OCI-LY1 (cell line): Measurements from ENCODE around the gene BPIFB4.

Source experiments
- H2AFZ ChIP-seq: fragments of 200-600 bp; sonication (generic), shearing (Covaris generic); 2 replicates; pipeline ENCODE4 v1.6.0; 2014; ENCODE audit warnings: antibody characterized with exemption, mild to moderate bottlenecking, low read length
- H3F3A ChIP-seq: fragments of 200-600 bp; sonication (generic), shearing (Covaris generic); 2 replicates; pipeline ENCODE4 v1.6.0; 2014; ENCODE audit warnings: mild to moderate bottlenecking, antibody characterized with exemption, low read length, moderate library complexity; ENCODE audit not compliant: insufficient read depth
- H3K27ac ChIP-seq: fragments of 200-600 bp; sonication (generic); 2 replicates; pipeline ENCODE4 v1.5.1; 2014; ENCODE audit warnings: low read length, mixed run types, mild to moderate bottlenecking, low read depth; ENCODE audit not compliant: poor library complexity, severe bottlenecking
- H3K27me3 ChIP-seq: fragments of 200-600 bp; sonication (generic); 2 replicates; pipeline ENCODE4 v1.6.0; 2014; ENCODE audit warnings: antibody characterized with exemption, mild to moderate bottlenecking, low read length, moderate library complexity; ENCODE audit not compliant: insufficient read depth
- H3K36me3 ChIP-seq: fragments of 200-600 bp; sonication (generic); 2 replicates; pipeline ENCODE4 v1.6.1; 2014; ENCODE audit warnings: mild to moderate bottlenecking, antibody characterized with exemption, low read length, moderate library complexity, mixed read lengths; ENCODE audit not compliant: insufficient read depth
- H3K4me1 ChIP-seq: fragments of 200-600 bp; sonication (generic); 2 replicates; pipeline ENCODE4 v1.5.1; 2014; ENCODE audit warnings: mild to moderate bottlenecking, low read length, moderate library complexity; ENCODE audit not compliant: insufficient read depth, severe bottlenecking
- H3K4me2 ChIP-seq: fragments of 200-600 bp; sonication (generic), shearing (Covaris generic); 2 replicates; pipeline ENCODE4 v1.6.1; 2014; ENCODE audit warnings: low read length
- H3K4me3 ChIP-seq: fragments of 200-600 bp; sonication (generic); 2 replicates; pipeline ENCODE4 v1.5.1; 2014; ENCODE audit warnings: low read length, low read depth, mild to moderate bottlenecking, mixed read lengths; ENCODE audit not compliant: poor library complexity, severe bottlenecking
- H3K79me2 ChIP-seq: fragments of 200-600 bp; shearing (Covaris generic); 2 replicates; pipeline ENCODE4 v1.6.1; 2016; ENCODE audit warnings: mixed run types, low read length, mixed read lengths; ENCODE audit not compliant: insufficient read depth
- H3K9ac ChIP-seq: fragments of 200-600 bp; sonication (generic), shearing (Covaris generic); 2 replicates; pipeline ENCODE4 v1.6.1; 2014; ENCODE audit warnings: mild to moderate bottlenecking, low read length, mixed read lengths
- H3K9me2 ChIP-seq: fragments of 200-600 bp; sonication (generic), shearing (Covaris generic); 2 replicates; pipeline ENCODE4 v1.6.1; 2014; ENCODE audit warnings: low read depth, mild to moderate bottlenecking, low read length, mixed read lengths
- H3K9me3 ChIP-seq: fragments of 200-600 bp; shearing (Covaris generic); 2 replicates; pipeline ENCODE4 v1.6.1; 2014; ENCODE audit warnings: low read length, mixed read lengths
- H4K20me1 ChIP-seq: fragments of 200-600 bp; sonication (generic), shearing (Covaris generic); 2 replicates; pipeline ENCODE4 v1.6.0; 2016; ENCODE audit warnings: mild to moderate bottlenecking, low read length; ENCODE audit not compliant: insufficient read depth
- EZH2 ChIP-seq: fragments of 200-600 bp; sonication (generic), shearing (Covaris generic); IDR thresholded peaks from 2 replicates; pipeline ENCODE4 v1.8.0; 2017; ENCODE audit warnings: borderline replicate concordance, mixed run types, mild to moderate bottlenecking, antibody characterized with exemption, low read length, moderate library complexity, mixed read lengths
- TF ChIP-seq, protein P1 (sequence below): fragments of 200-600 bp; sonication (generic), shearing (Covaris generic); IDR thresholded peaks from 2 replicates; pipeline ENCODE4 v1.5.1; 2017; ENCODE audit warnings: mild to moderate bottlenecking, antibody characterized with exemption, low read length, moderate library complexity, mixed read lengths

Gene BPIFB4

DNA sequence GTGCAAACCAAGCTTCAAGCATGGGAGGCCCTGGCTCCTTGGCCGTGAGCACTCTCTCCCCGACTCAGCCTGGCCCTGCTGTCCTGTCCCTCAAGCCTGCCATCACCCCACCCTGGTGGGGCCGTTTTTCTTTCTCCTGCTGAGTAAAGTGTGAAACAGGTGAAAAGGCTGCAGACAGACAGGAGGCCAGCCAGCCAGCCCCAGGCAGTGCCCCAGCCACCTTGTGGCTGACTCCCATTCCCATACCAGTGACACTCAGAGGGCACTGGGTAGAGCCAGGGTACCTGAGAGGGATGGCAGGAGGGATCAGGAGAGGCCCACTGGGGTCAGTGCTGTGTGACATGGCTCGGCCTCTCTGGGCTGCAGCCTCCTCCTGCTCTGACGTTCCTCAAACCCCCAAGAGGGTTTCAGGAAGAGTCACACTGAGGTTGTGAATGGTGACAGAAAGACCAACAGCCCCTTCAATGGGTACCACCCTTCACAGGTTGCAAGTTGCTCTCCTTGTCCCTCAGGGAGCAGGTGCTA is 52.6 kb downstream of the BPIFB4 start:
- Histone ChIP-seq H3K4me2 (no peak overlapping the region), H3K27ac (no peak overlapping the region), H3K9me3 (no peaks in the 10 kb centered on the region), H4K20me1 (no peaks in the 10 kb centered on the region), H3K9ac (no peak overlapping the region), H3K79me2 (no peaks in the 10 kb centered on the region), H3K4me1 (no peaks in the 10 kb centered on the region), H3K27me3 (no peaks in the 10 kb centered on the region; the same call in 1 of the 2 replicates), H3F3A (no peaks in the 10 kb centered on the region), H3K4me3 (no peak overlapping the region), H2AFZ (no peak overlapping the region), H3K36me3 (no peaks in the 10 kb centered on the region), H3K9me2 (no peaks in the 10 kb centered on the region)
- TF ChIP-seq, protein P1, sequence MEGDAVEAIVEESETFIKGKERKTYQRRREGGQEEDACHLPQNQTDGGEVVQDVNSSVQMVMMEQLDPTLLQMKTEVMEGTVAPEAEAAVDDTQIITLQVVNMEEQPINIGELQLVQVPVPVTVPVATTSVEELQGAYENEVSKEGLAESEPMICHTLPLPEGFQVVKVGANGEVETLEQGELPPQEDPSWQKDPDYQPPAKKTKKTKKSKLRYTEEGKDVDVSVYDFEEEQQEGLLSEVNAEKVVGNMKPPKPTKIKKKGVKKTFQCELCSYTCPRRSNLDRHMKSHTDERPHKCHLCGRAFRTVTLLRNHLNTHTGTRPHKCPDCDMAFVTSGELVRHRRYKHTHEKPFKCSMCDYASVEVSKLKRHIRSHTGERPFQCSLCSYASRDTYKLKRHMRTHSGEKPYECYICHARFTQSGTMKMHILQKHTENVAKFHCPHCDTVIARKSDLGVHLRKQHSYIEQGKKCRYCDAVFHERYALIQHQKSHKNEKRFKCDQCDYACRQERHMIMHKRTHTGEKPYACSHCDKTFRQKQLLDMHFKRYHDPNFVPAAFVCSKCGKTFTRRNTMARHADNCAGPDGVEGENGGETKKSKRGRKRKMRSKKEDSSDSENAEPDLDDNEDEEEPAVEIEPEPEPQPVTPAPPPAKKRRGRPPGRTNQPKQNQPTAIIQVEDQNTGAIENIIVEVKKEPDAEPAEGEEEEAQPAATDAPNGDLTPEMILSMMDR: no peak
- no peak for TF ChIP-seq EZH2

DNA sequence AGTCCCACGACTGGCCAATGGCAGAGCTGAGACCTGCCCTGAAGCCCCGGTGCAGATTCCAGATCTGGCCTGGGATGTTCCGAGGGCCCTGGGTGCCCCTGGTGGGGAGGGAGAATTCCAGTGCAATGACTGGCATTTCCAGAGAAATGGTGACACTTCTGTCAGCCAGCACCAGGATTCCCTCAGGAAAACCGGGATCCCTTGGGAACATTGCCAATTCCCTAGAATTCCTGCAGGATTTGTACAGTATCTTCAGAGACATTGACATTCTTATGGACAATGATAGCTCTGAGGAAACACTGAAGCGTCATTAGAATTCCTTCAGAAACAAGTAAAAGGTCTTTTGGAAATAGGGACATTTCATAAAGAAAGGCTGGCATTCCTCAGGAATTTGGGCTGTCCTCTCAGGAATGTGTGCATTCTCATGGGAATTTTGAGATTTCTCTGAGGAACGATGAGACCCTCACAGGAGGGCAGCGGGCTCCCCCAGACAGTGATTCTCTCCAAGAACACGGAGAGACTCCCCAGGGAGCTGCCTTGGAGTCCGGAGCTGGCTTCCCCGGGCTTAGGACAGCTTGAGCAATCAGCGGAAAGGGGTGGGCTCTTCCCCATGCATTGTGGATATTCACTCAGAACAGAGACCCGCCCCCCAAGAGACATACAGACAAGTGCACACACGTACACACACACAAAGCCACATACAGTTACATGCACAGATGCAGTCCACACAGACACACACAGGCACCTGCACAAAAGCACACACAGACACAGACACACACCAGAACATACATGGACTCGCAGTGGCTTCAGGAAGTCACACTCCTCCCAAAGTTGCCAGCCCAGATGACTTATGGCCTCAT is 53.3 kb downstream of the BPIFB4 start:
- H3K27me3 ChIP-seq: no peaks in the 10 kb centered on the region
- H3K9me2 ChIP-seq: no peaks in the 10 kb centered on the region
- H4K20me1 ChIP-seq: no peaks in the 10 kb centered on the region
- H3F3A ChIP-seq: no peaks in the 10 kb centered on the region
- H3K79me2 ChIP-seq: no peaks in the 10 kb centered on the region
- H3K4me3 ChIP-seq: no peak overlapping the region
- H3K36me3 ChIP-seq: no peaks in the 10 kb centered on the region
- H3K9me3 ChIP-seq: no peaks in the 10 kb centered on the region
- no peak overlapping the region for H3K27ac ChIP-seq
- H3K4me2 ChIP-seq: no peak overlapping the region
- TF ChIP-seq EZH2: no peak
- TF ChIP-seq, protein P1: no peak
- no peak overlapping the region for H2AFZ ChIP-seq
- H3K4me1 ChIP-seq: no peaks in the 10 kb centered on the region
- no peak overlapping the region for H3K9ac ChIP-seq

DNA sequence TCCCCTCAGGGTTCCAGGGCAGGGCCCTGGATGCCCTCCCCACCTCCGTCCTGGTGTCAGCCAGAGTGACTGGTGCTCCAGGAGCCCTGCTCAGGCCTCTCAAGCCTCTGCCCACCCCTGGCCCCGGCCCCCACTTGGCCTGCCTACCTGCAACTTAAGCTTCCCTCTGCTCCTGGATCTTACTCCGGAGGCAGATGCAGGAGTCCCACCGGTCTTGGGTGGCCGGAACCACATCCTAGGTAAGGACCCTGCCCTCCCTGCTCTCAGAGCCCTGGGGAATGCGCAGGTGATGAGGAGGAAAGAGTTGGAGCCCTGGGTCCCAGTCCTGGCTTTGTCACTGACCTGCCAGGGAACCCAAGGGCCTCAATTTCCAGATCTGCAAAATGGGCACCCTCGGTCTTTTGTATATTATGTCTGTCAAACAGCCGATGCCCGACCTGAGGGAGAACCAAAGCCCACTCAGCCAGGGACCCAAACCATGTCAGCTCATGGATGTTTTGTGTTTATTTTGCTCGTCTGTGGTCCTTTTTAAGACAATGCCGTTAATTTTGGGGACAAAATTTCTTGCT is 54.0 kb downstream of the BPIFB4 start:
- H2AFZ ChIP-seq: no peak overlapping the region
- no peak overlapping the region for H3K4me3 ChIP-seq
- no peaks in the 10 kb centered on the region for H3K27me3 ChIP-seq
- no peaks in the 10 kb centered on the region for H3K4me1 ChIP-seq
- no peaks in the 10 kb centered on the region for H3F3A ChIP-seq
- H3K4me2 ChIP-seq: no peak overlapping the region
- no peaks in the 10 kb centered on the region for H3K79me2 ChIP-seq
- H3K36me3 ChIP-seq: no peaks in the 10 kb centered on the region
- no peaks in the 10 kb centered on the region for H4K20me1 ChIP-seq
- no peaks in the 10 kb centered on the region for H3K9me3 ChIP-seq
- no peak for TF ChIP-seq EZH2
- TF ChIP-seq, protein P1: no peak
- no peak overlapping the region for H3K9ac ChIP-seq
- no peaks in the 10 kb centered on the region for H3K9me2 ChIP-seq
- H3K27ac ChIP-seq: no peak overlapping the region
